ENCODE measurements around the gene KLB. TPM values are rescaled to one million over a fixed set of nuclear protein-coding genes. Genes with fewer than 3 reads are reported as not detected.
"Not testable (repeated sequence)": the region's sequence is repeated elsewhere in the genome, so short reads cannot be mapped to it uniquely, and the experiment has no call there.

Gene KLB
- total RNA-seq, 1 donor from 2014 or later: not detected

DNA sequence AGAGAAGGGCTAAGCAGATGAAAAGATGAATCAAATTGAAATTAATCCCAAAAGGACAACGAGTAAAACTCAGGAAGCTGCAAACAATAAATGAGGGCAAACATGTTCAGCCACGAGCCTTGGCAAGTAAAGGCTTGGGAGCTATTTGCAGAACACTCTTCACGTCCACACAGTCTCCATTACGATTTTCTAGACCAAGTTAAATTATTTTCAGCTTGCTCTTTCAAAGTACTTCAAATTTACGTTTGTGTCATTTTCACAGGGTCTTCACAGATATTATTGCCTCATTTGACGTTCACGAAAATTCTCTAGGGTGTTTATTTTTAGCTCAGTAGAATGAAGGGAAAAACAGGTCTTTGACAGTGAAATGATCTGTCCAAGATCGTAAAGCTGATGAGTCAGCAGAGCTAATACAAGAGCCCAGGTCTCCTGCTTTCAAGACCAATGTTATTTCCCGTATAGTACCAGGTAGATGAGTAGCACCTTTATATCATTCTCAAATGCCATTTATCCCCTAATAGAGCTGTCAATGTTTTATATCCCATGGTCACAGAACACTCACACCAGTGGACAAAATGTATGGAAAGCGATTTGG, 20.9 kb downstream of the KLB start:
- DNase-seq: no peak

DNA sequence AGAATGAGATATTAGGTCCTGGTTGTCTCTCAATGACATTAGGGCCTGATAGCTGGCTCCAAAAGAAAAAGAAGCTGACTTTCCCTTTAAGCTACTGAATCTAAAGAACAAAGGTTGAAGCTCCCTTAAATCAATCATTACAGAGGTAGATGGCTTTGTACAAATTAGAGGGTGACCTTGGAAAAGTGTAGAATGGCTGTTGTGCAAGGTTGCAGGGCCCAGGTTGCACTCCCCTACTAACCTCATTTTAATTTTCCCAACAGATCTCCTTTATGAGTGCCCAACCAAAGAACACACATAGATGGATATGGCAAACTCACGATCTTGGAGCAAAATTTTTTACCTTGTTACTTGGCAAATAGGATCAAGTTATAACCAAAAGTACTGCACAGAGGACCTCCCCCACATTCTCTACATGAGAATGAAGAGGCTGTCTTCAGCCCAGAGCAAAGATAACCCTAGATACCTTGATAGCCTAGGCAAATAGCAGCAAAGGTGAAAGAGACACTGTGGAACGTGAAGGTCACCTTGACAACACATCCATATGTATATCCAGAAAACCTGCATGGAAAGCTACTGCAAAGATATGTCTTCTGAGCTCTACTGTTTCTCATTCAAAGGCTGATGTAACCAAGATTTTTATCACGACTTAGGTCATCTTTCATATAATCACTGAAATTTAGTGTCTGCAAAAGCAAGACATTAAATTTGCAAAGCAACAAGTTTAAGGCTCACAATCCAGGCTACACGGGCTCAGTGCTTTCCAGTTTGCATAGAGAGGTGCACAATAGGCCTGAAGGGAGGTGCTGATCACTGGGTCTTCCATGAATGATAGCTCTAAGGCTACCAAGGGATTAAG, 23.0 kb downstream of the KLB start:
- no peak for DNase-seq

DNA sequence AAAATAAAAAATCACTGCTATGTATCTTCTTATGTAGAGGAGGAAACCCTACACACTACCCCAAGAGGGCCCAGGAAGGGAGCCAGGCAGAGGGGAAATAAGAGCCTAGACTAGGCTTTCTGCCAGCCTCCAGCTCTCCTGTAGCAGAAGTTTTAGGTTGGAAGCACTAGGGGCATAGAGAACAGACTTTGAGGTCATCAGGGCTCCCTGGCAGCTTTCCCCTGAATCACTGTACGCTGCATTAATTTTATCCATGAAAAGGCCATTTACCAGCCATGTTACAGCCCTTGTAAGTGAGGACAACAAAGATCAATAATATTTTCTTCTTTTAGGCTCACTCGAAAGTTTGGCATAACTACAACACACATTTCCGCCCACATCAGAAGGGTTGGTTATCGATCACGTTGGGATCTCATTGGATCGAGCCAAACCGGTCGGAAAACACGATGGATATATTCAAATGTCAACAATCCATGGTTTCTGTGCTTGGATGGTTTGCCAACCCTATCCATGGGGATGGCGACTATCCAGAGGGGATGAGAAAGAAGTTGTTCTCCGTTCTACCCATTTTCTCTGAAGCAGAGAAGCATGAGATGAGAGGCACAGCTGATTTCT, 27.3 kb downstream of the KLB start:
- DNase-seq: no peak

DNA sequence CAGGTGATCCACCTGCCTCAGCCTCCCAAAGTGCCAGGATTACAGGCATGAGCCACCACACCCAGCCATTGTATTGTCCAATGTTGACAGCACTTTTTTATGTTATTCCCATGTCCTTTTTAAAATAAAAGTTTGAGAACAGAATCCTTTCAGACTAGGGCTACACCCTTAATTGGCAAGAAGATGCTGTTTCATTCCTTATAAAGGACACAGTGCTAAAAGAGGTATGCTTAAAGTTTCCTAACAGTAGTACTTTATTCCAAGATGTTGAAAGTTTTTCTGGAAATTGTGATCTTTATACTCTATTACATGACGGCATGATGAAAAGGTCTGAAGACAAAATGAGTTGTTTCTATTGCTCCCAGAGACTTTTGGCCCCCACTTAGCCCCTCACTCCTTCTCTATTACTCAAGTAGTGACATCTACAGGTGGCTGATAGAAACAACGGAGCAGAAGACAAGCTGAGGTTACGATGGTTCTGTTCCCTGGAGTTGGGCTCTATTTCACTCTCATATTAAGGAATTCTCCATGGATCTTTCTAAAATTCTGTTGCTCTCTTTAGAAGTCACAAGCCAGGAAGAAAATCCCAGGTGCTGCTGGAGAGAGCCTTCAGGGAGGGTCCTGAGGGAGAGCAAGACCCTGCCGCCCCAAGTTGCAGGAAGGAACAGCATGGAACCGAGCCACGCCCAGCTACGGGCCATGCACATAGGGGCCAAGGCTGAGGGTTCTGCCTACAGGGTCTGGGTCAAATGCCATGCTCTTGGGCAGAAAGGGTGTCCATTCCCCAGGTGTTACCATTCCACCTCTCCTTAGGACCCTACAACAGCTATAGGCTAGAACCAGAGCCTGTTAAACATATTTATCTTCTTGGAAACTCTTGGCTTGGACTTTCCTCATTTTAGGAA, 29.2 kb downstream of the KLB start:
- no peak for DNase-seq

DNA sequence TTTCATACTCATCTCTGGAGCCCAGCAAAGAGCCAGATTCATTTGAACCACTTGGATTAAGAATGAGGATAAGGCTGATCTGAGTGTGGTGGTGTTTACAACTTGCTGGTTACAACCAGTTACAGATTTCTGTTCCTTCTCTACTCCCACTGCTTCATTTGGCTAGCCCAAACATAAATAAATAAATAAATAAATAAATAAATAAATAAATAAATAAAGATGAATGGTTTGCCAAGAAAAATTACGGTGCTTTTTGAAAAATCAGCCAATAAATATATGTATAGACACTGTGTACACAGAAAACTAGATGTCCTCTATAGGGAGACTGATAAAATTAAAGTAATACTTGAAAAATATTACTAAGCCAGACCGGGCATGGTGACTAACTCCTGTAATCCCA, 34.9 kb downstream of the KLB start:
- DNase-seq: no peak

DNA sequence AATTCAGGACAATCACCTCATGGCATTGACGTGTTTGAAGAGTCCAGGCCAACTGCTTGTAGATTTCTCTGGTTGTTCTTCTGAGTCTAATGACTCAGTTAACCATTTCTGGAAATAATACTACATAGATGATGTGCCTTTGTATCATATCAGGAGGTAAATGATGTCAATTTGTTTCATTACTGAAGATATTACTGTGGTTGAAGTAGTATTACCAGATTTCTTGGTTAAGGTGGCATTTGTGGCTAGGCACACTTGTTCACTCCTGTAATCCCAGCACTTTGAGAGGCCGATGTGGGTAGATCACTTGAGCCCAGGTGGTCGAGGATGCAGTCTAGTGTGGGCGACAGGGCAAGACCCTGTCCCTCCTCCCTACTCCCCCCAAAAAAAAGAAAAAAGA, 36.3 kb downstream of the KLB start:
- DNase-seq: no peak

DNA sequence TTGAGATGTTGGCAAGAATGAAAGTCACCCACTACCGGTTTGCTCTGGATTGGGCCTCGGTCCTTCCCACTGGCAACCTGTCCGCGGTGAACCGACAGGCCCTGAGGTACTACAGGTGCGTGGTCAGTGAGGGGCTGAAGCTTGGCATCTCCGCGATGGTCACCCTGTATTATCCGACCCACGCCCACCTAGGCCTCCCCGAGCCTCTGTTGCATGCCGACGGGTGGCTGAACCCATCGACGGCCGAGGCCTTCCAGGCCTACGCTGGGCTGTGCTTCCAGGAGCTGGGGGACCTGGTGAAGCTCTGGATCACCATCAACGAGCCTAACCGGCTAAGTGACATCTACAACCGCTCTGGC, 39.7 kb downstream of the KLB start:
- DNase-seq: no peak

DNA sequence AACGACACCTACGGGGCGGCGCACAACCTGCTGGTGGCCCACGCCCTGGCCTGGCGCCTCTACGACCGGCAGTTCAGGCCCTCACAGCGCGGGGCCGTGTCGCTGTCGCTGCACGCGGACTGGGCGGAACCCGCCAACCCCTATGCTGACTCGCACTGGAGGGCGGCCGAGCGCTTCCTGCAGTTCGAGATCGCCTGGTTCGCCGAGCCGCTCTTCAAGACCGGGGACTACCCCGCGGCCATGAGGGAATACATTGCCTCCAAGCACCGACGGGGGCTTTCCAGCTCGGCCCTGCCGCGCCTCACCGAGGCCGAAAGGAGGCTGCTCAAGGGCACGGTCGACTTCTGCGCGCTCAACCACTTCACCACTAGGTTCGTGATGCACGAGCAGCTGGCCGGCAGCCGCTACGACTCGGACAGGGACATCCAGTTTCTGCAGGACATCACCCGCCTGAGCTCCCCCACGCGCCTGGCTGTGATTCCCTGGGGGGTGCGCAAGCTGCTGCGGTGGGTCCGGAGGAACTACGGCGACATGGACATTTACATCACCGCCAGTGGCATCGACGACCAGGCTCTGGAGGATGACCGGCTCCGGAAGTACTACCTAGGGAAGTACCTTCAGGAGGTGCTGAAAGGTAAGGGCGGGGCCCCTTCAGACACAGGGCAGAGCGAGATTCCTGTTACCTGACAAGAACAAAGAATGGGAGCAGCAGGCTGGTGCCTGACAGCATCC, 40.3 kb downstream of the KLB start:
- DNase-seq: no peak

DNA sequence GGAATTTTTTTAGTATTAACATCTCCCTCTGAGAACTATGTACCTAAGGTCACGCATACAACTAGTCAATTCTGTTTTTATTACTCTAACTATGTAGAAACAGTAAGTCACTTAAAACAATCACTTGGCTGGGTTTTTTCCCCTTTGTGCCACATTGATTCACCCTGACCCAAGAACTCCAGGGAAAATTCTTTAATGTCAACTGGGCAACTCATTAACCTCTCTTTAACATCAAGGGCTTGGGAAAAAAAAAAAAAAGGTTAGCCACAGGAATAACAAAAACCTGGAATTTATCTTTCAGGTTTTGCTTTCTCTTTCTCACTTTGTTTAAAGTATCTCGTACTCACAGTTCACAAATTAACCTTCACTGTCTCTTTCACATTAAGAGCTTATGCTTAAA, 43.9 kb downstream of the KLB start:
- DNase-seq: no peak

DNA sequence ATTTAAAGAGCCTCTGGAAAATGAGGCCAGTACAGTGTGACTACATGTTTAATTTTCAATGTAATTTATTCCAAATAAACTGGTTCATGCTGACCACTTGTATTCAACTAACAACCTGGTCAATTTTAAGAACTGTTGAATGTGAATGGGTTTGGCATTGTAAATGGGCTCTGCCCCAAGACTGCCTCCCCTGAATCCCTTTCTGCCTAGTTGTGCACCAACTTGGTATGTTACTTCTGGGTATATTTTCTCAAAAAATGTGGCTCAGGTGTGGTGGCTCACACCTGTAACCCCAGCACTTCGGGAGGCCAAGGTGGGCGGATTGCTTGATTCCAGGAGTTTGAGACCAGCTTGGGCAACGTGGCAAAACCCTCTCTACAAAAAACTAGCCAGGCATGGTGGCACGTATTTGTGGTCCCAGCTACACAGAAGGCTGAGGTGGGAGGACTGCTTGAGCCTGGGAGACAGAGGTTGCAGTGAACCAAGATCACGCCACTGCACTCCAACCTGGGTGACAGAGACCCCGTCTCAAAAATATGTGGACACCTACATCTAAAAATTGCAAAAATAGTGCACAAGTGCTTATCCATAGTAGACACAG, 44.8 kb downstream of the KLB start:
- no peak for DNase-seq

DNA sequence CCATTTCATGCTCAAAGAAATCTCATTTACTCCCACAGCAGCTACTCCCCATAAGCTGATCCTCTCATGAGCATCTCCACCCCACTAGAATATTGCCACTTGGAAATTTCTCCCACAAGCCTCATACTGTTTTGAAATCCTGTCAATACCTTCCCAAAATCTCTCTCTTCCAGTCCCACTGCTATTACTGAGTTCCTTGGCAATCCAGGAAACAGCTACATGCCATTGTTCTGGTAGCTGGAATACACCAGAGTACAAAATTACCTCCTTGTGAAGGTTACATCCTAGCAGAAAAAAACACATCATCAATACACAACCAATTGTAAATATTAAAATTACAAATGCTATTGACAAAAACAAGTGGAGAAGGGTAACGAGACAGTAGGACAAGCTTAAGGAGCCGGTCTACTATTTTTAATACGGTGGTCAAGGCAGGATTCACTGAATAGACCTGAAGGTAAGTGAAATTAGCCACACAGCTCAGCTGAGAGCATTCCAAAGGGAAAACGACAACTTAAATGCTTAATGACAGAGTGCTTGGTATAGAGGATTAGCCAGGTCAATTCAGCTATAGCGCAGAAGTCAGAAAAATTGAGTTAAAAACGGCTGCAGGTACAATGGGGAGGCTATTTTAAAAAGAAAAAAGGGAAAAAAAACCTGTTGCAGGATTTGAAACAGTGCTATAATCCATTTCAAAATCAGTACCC, 45.6 kb downstream of the KLB start:
- no peak for DNase-seq

DNA sequence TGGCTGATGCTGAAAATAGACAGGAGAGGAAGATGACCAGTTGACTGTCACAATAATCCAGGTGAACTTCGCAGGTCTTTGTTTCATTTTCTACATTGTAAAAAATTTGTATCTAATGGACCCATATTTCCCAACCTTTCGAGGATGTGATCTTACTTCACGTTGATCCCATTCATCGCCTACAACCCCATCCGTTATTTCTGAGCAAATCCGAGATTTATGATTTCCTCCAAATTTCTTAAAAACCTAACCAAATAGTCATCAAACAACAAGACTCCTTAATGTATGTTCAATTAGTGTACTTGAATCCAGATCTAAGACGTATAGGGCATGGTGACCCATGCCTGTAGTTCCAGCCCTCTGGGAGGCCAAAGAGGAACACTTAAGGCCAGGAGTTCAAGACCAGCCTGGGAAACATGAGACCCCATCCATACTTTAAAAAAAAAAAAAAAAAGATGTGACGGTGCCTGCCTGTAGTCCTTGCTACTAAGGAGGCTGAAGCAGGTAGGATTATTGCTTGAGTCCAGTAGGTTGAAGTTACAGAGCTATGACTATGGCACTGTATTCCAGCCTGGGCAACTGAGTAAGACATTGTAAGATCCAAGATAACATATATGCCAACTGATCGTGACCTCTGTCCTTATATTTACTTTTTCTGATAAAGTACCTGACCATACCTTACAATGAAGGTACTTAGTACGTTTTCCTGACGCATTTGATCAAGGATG, 46.3 kb downstream of the KLB start:
- no peak for DNase-seq

DNA sequence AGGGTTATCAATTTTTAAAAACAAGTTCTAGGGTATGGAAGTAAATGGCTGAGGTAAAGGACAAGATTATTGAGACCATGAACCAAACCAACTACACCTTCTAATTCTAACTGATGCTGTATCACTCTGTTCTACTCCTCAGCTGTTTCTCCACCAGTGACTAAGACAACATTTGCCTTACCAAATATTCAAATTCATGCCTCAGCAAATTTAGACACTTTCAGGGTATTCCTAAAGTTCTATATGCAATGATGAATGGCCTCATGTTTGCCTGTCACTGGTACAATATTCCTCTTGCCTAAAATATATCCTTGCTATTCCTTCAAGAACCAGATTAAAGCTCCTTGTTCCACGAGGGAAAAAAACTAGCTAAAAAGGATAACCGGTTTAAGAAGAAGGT, 47.0 kb downstream of the KLB start:
- no peak for DNase-seq

DNA sequence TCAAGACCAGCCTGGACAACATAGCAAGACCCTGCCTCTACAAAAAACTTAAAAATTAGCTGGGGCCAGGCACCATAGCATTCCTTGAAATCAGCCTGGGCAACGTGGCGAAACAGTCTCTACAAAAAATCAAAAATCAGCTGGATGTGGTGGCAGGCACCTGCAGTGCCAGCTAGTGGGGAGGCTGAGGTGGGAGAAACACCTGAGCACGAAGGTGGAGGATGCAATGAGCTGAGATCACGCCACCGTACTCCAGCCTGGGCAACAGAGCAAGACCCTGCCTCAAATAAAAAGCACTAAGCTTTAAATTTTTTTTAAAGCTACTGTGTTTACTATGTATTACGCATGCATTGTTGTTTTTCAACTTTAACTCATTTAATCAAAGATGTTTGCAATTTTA, 48.8 kb downstream of the KLB start:
- DNase-seq: no peak

DNA sequence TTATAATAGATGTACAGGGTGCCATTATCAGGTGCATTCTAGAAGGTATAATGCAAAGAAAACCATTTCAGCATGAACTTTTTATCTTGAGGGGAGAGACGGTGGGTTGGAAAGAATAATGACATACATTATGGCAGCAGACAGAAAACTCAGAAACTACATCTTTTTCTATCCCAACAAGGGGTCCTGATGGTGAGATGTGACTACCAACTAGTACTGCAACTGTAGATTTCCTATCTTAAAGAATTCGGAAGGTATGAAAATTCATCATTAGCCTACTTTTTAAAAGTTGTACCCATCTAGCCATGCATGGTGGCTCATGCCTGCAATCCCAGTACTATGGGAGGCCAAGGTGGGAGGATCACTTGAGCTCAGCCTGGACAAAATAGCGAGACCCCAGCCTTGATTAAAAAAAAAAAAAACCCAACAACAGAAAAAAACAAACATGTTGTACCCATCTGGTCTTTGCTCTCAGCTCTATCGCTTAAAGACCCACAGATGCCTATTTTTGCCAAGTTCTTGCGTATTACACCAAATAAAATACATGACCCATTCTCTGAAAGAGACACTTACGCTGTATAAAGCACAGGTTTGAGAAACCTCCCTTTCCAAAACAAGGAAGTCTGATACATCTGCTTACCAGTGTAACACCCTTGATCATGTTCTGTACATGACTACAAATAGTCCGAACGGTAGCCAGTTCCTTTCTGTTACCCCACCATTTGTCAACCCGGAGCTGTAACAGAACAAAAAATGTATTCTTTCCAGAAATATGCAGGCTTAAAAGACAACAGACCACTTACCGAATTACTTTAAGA, 50.4 kb downstream of the KLB start:
- no peak for DNase-seq

DNA sequence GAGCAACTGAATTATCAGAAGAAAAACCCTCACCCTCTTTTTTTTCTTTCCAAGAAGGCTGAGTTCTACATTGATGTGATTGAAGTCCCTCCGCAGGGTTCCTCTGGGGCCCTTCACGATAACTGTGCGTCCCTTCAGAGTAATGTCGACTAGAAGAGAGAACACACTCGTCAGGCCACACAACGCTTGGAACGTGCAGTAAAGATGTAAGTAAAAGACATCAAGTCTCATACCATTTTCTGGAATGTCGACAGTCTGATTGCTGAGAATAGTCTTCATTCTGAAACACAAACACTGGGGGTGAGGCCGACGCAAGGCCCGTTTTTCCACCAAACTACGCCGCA, 51.4 kb downstream of the KLB start:
- DNase-seq: not testable (repeated sequence)

DNA sequence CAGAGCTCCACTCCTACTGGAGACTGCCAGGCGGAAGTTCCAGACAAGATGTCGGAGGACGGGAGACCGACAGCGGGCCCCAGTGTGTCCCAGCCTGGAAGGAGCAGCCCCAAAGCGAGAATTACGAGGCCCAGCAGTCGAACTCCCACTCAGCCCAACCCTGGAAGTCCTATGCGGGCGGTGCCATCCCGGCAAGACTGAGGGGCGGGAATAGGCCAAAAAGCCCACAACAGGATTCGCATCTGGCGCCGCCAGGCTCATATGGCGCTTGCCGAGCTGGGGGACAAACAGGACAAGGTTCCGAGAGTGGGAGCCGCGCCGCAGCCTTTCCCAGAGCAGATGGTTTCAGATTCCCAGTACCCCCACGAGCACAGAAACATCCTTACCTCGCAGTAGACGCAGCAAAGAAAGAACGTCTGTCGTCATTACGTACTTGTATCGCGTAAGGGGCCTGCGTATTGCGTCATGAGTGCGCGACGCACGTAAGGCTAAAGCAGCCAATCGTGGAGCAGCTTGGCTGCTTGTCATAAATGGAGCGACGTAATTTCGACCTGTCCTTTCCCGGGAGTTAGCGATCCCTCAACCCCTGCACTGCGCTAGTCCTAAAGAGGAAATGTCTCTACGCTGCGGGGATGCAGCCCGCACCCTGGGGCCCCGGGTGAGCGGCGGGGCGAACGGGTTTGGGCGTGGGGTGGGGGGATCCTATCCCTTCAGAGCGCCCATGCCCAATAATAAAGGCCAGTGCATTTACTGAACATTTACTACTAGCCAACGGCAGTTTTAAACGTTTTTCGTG, 52.0 kb downstream of the KLB start, which contains the start of the genes LIAS and RPL9:
LIAS (plus strand) TSS at position 552 of the 796 bp plus-strand sequence; CDS start at position 614, 62 bp downstream.
RPL9 (minus strand) TSS at position 418 of the 796 bp plus-strand sequence. CDS start 483 bp downstream, outside the sequence.
- peak; percentile 87 for DNase-seq

DNA sequence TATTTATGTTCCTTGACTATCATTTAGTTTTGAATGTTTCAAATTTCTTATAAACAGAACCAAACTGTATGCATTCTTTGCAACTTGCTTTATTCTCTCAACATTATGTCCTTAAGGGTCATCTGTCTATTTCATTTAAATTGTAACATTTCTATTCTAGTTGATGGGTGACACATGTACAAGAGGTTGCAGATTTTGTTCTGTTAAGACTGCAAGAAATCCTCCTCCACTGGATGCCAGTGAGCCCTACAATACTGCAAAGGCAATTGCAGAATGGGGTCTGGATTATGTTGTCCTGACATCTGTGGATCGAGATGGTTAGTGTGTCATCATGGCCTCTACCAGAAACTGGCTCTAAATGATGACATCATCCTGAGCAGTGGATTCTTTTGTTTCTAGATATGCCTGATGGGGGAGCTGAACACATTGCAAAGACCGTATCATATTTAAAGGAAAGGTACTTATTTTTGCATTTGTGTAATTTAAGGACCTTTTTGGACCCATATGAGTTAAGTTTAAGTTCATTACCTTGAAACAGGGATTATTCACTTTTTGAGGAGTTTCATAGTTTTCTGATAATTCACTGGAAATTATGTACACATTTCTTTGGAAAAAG, 58.3 kb downstream of the KLB start:
- DNase-seq: no peak

All from occipital lobe (tissue), 2 donors.